Memory B cell (primary cell): ENCODE measurements around the gene BPIFB4.
"Not testable (repeated sequence)": the region's sequence is repeated elsewhere in the genome, so short reads cannot be mapped to it uniquely, and the experiment has no call there.

ENCODE experiments used
- ATAC-seq: fragments of 150-1000 bp; cut with Tn5 transposase; 2 replicates; pipeline ENCODE4 v1.10.0; 2021; ENCODE audit warnings: low read depth, mild to moderate bottlenecking, moderate library complexity
- DNase-seq, 2 donors: peaks; one replicate each; pipeline ENCODE4 v3.0.0; 2022; ENCODE audit warnings: low spot score in 2 of 2
- H3K27ac Mint-ChIP-seq: one replicate; pipeline ENCODE4 v1.8.0; 2022; ENCODE audit warnings: mild to moderate bottlenecking, moderate library complexity, mixed read lengths
- H3K27me3 Mint-ChIP-seq: one replicate; pipeline ENCODE4 v1.8.0; 2022; ENCODE audit warnings: mixed read lengths
- H3K36me3 Mint-ChIP-seq: one replicate; pipeline ENCODE4 v1.8.0; 2022; ENCODE audit warnings: mild to moderate bottlenecking, mixed read lengths
- H3K4me1 Mint-ChIP-seq: one replicate; pipeline ENCODE4 v1.8.0; 2022; ENCODE audit warnings: mixed read lengths
- H3K4me3 Mint-ChIP-seq: one replicate; pipeline ENCODE4 v1.8.0; 2022; ENCODE audit warnings: mild to moderate bottlenecking, moderate library complexity, mixed read lengths
- H3K9me3 Mint-ChIP-seq: one replicate; pipeline ENCODE4 v1.8.0; 2022; ENCODE audit warnings: mixed read lengths

The BPIFB4 gene

DNA sequence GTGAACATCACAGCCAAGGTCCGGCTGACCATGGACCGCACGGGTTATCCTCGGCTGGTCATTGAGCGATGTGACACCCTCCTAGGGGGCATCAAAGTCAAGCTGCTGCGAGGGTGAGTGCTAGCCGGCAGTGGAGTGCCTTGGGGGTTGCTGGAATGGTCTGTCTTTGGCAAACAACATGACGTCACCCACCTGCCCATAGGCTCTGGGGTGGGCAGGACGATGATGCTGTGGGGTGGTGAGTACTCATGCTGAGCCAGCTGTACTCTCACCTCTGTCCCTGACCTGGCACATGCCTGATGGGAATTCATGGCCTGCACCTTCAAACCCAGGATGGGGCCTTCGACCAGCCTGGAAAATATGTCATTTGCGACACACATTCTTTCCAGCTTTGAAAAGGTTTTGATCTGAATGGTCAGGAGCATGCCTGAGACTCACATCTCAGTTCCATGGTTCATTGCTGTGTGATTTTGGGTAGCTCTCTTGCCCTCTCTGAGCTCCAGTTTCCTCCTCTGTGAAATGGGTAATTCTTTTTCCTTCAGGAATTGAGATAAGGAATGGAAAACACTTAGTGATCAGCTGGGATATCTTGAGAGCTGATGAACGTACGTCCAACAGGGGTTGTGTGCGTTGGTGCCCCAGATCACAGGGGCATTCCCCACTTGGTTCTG, 6.7 kb downstream of the BPIFB4 start:
- Mint-ChIP-seq H3K36me3 (no peaks in the 10 kb centered on the region), H3K4me3 (no peak overlapping the region), H3K27me3 (peaks cover 3% of the 10 kb centered on the region), H3K4me1 (no peaks in the 10 kb centered on the region), H3K9me3 (no peaks in the 10 kb centered on the region), H3K27ac (no peak overlapping the region)
- no peak for DNase-seq
- no peak for ATAC-seq

DNA sequence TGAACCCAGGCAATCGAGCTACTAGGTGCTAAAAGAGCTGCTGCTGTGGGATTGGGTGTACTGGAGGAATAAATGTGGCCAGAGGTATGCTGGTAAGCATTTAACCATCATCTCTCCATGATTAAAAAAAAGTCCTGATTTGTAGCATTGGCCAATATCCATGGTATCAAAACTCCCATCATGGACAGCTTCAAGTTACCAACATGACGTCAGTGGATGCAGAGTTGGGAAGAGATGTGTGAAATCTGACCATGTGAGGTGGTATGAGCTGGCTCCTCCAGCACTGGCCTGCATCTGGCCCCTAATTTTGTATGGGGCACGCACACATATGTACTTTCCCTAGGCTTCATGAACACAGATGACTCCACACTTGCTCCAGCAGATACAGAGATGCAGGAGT, 11.7 kb downstream of the BPIFB4 start:
- peaks cover 6% of the 10 kb centered on the region for H3K27me3 Mint-ChIP-seq
- DNase-seq (no peak), ATAC-seq (no peak)
- no peak overlapping the region for H3K4me3 Mint-ChIP-seq
- H3K27ac Mint-ChIP-seq, result no peak overlapping the region
- peaks cover 2% of the 10 kb centered on the region for H3K4me1 Mint-ChIP-seq
- no peaks in the 10 kb centered on the region for H3K36me3 Mint-ChIP-seq
- H3K9me3 Mint-ChIP-seq, result peaks cover 4% of the 10 kb centered on the region

DNA sequence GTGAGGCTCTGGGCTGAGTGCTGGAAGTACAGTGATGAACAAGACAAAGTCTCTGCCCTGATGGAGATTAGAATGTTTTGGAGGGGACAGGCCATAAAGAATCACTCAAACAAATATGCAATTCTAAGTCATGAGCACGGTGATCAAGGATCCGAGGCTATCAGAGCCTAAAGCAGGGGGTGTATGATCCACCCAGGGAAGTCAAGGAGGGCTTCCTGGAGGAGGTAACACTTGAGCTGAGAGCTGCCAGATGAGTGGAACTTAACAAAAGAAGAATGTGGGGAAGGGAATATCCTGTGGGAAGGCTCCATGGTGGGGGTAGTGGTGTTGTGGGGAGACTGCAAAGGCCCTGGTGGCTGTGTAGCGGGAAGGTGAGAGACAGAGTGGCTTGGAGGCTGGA, 12.2 kb downstream of the BPIFB4 start:
- H3K9me3 Mint-ChIP-seq, result peaks cover 4% of the 10 kb centered on the region
- H3K36me3 Mint-ChIP-seq, result no peaks in the 10 kb centered on the region
- H3K4me1 Mint-ChIP-seq, result peaks cover 2% of the 10 kb centered on the region
- peaks cover 6% of the 10 kb centered on the region for H3K27me3 Mint-ChIP-seq
- ATAC-seq, result no peak
- no peak overlapping the region for H3K4me3 Mint-ChIP-seq
- H3K27ac Mint-ChIP-seq, result no peak overlapping the region
- no peak for DNase-seq

DNA sequence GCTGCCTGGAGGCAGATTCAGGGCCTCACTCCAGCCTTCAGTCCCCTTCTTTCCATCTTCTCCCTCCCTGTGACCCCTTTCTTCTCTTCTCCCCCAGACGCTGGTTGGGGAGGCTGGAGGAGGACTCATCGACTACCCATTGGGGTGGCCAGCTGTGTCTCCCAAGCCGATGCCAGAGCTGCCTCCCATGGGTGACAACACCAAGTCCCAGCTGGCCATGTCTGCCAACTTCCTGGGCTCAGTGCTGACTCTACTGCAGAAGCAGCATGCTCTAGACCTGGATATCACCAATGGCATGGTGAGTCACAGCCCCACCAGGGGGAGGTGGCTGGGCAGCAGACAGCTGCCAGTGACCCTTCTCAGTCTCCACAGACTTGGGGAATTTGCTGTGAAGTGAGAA, 12.9 kb downstream of the BPIFB4 start:
- Mint-ChIP-seq H3K27ac (no peak overlapping the region), H3K4me1 (peaks cover 2% of the 10 kb centered on the region), H3K9me3 (peaks cover 4% of the 10 kb centered on the region), H3K4me3 (no peak overlapping the region), H3K36me3 (no peaks in the 10 kb centered on the region), H3K27me3 (peaks cover 6% of the 10 kb centered on the region)
- ATAC-seq (no peak), DNase-seq (no peak)

DNA sequence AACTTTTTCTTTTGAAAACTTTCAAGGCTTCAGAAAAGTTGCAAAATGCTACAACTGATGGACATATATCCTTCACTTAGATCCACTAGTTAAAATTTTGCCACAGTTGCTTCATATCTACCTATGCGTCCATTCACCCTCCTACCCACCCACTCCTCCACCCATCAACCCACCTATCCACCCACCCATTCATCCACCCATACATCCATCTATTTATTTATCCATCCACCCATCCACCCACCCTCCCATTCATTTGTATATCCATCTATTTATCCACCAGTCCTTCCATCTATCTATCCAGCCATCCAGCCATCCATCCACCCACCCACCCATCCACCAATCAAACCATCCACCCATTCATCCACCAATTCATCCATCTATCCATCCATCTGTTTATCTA, 13.6 kb downstream of the BPIFB4 start:
- Mint-ChIP-seq H3K27ac (no peak overlapping the region), H3K9me3 (peaks cover 4% of the 10 kb centered on the region), H3K36me3 (no peaks in the 10 kb centered on the region), H3K27me3 (peaks cover 6% of the 10 kb centered on the region), H3K4me3 (no peak overlapping the region), H3K4me1 (peaks cover 2% of the 10 kb centered on the region)
- DNase-seq (no peak), ATAC-seq (no peak)

DNA sequence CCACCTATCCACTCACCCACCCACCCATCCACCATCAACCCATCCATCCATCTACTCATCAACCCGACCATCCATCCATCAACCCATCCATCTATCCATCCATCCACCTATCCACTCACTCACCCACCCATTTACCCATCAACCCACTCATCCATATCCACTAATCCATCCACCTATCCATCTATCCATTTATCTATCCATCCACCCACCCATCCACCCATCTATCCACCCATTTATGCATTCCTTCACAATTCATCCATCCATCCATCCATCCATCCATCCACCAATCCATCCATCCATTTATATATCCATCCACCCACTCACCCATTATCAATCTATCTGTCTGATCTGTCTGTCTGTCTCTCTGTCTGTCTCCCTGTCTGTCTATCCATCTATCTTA, 14.1 kb downstream of the BPIFB4 start:
- Mint-ChIP-seq H3K4me3 (no peak overlapping the region), H3K36me3 (no peaks in the 10 kb centered on the region), H3K27ac (no peak overlapping the region), H3K4me1 (peaks cover 2% of the 10 kb centered on the region), H3K27me3 (peaks cover 6% of the 10 kb centered on the region), H3K9me3 (peaks cover 4% of the 10 kb centered on the region)
- DNase-seq (no peak), ATAC-seq (no peak)

DNA sequence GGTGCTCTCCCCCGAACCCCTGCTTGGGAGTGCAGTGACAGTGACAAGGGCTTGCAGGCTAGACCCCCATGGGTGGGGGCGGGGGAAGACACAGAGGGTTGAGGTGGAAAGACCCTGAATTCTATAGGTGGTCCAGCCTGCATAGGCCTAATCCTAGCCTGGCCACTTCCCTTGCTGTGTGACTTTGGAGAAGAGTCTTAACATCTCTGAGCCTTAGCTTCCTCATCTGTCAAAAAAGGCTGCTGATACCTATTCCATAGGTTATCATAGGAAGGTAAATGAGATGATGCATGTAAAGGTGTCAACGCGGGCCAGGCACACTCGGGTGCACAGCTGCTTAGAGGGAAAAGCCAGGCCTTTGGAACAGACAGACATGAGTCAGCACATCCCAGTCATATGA, 15.8 kb downstream of the BPIFB4 start:
- H3K4me3 Mint-ChIP-seq, result no peak overlapping the region
- H3K27ac Mint-ChIP-seq, result no peak overlapping the region
- H3K9me3 Mint-ChIP-seq, result peaks cover 4% of the 10 kb centered on the region
- H3K4me1 Mint-ChIP-seq, result peaks cover 2% of the 10 kb centered on the region
- ATAC-seq, result no peak
- H3K36me3 Mint-ChIP-seq, result peaks cover 2% of the 10 kb centered on the region
- H3K27me3 Mint-ChIP-seq, result peaks cover 9% of the 10 kb centered on the region
- no peak for DNase-seq

DNA sequence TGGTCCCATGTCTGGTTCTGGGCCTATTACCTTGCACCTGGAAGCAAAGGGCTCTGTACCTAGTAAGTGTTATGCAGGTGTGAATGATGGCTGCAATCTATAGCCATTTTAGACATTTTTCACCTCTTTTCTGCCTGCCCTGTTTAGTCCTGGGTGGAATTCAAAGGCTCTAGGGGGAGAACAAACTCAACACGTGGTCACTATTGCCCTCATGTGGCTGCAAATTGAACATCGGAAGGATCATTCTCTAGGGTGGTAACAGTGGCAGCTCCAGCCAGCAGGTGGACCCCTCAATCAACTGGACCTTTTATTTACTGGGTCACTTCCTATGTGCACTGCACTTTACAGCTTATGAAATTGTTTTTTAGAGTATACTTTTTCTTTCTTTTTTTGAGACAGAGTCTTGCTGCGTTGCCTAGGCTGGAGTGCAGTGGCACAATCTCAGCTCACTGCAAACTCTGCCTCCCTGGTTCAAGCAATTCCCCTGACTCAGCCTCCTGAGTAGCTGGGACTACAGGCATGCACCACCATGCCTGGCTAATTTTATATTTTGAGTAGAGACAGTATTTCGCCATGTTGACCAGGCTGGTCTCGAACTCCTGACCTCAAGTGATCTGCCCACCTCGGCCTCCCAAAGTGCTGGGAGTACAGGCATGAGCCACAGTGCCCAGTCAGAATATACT, 16.6 kb downstream of the BPIFB4 start:
- not testable (repeated sequence) for H3K9me3 Mint-ChIP-seq, H3K4me3 Mint-ChIP-seq, H3K36me3 Mint-ChIP-seq, H3K27me3 Mint-ChIP-seq, H3K4me1 Mint-ChIP-seq
- ATAC-seq (peak; percentile 67), DNase-seq (peak; percentile 29 to 36)
- peak overlapping the region; percentile 10 for H3K27ac Mint-ChIP-seq

DNA sequence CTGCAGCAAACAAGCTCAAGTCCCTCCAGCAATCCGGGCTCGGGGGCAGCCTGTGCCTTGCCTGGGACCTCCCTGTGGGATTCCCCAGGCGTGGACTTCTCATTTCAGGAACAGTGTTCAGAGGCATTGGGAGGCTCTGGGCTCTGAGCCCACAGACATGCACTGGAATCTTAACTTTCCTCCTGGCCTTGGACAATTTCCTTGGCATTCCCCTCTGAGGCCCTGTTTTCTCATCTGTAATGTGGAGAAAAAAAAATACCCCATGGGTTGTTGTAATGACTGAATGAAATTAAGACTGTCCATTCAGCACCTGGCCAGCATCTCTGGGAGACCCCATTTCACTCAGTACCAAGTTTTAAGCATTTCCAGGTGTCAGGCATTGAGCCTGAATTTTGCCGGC, 17.6 kb downstream of the BPIFB4 start:
- no peak for DNase-seq
- peaks cover 11% of the 10 kb centered on the region for H3K27me3 Mint-ChIP-seq
- peaks cover 4% of the 10 kb centered on the region for H3K9me3 Mint-ChIP-seq
- peaks cover 2% of the 10 kb centered on the region for H3K36me3 Mint-ChIP-seq
- H3K4me3 Mint-ChIP-seq, result no peak overlapping the region
- no peak overlapping the region for H3K27ac Mint-ChIP-seq
- peaks cover 2% of the 10 kb centered on the region for H3K4me1 Mint-ChIP-seq
- no peak for ATAC-seq

DNA sequence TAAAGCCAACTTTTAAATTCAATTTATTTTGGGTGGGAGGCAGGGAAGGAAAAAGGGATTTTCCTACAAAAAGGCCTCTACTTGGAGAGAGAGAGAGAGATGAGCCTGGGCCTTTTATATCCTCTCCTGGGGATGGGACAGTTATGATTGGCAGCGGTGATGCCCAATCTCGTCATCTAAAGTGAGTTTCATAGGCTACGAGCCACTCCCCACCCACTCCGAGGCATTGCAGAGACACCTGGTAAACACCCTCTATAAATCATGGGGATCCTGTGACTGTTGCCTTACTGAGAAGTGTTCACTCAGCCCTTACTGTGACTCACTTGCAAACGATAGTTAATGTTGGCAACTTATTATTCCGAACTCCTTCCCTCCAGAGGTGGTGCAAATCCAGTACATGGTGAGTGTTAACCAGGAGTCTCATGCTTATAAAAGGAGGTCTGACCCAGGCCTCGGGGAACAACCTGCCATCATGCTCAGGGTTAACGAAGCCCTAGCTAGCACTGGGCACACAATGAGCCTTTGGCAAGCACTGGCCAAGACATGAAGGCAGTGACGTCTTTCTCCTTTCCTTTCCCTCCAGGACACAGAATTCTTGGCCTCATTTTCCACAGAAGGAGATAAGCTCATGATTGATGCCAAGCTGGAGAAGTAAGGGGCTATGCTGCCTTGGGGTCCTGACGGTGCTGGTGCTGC, 20.5 kb downstream of the BPIFB4 start:
- peaks cover 9% of the 10 kb centered on the region for H3K27me3 Mint-ChIP-seq
- DNase-seq, result no peak
- H3K4me3 Mint-ChIP-seq, result no peak overlapping the region
- no peak for ATAC-seq
- H3K4me1 Mint-ChIP-seq, result peaks cover 2% of the 10 kb centered on the region
- H3K27ac Mint-ChIP-seq, result no peak overlapping the region
- H3K36me3 Mint-ChIP-seq, result peaks cover 2% of the 10 kb centered on the region
- H3K9me3 Mint-ChIP-seq, result no peaks in the 10 kb centered on the region

DNA sequence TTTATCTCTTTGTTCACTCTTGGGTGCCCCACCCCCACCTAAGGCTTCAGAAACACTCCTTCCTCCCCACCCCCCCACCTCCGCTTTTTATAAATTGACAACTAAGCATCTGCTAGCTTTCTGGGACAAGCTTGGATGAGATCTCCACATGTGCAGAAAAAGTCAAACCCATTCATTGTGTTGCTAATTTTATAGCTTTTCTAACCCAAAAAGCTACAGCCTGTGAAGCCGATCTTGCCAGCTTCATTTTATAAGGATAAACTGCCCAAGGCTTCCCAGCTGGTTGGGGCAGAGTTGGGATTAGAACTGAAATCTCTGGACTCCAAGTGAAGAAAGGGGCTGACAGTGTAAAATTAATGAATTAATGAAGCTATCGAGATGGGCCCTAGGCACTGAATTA, 24.1 kb downstream of the BPIFB4 start:
- Mint-ChIP-seq H3K9me3 (no peaks in the 10 kb centered on the region), H3K27me3 (peaks cover 9% of the 10 kb centered on the region), H3K4me1 (no peaks in the 10 kb centered on the region), H3K36me3 (peaks cover 2% of the 10 kb centered on the region), H3K4me3 (no peak overlapping the region), H3K27ac (no peak overlapping the region)
- ATAC-seq (no peak), DNase-seq (no peak)

DNA sequence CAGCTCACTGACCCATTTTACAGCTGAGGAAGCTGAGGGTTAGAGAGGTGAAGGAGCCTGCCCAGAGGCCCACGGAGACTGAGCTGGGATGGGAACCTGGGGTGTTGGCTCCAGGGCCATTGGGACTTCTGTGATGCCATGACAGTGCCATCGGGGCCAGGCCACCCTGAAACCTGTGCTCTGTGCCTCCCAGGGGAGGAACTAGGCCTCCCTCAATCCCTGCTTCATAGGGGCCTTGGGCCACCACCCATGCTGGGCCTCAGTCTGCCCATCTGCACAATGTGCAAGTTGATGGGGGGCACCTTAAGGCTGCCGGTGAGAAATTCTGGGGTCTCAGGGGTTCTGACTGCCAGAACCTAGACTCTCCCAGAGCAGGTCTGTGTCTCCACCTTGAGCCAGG, 24.9 kb downstream of the BPIFB4 start:
- Mint-ChIP-seq H3K27me3 (peaks cover 9% of the 10 kb centered on the region), H3K9me3 (no peaks in the 10 kb centered on the region), H3K4me1 (no peaks in the 10 kb centered on the region), H3K4me3 (no peak overlapping the region), H3K36me3 (peaks cover 2% of the 10 kb centered on the region), H3K27ac (no peak overlapping the region)
- ATAC-seq (no peak), DNase-seq (no peak)

DNA sequence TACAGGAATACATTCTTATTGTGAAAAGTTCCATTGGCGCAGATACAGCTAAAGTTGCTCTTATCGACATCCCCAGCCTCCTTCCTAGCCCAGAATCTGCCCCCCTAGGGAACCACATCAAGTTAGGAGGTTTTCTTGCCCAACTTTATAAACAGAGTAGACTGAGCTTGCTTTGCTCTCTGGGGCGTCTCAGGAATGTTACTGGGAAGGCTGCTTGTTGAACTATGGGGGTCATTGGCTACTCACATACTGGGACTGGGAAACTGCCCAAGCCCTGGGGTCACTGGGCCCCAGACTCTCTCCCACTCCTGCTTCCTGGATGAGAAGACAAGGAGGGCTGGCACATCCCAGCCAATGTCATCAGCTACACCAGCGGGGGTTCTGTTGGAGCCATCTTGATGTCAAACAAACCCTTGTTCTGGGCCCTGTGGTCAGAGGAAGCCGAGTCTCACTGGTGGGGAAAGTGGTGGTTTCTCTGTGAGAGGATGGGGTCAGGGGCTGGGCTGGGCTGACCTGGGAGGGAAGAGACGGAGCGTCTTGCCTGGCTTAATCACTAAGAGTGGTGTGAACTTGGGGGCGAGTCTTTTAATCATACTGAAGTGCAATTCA, 26.0 kb downstream of the BPIFB4 start:
- peaks cover 6% of the 10 kb centered on the region for H3K27me3 Mint-ChIP-seq
- H3K27ac Mint-ChIP-seq, result no peak overlapping the region
- no peaks in the 10 kb centered on the region for H3K36me3 Mint-ChIP-seq
- ATAC-seq, result no peak
- no peaks in the 10 kb centered on the region for H3K4me1 Mint-ChIP-seq
- no peaks in the 10 kb centered on the region for H3K9me3 Mint-ChIP-seq
- H3K4me3 Mint-ChIP-seq, result no peak overlapping the region
- DNase-seq, result no peak

DNA sequence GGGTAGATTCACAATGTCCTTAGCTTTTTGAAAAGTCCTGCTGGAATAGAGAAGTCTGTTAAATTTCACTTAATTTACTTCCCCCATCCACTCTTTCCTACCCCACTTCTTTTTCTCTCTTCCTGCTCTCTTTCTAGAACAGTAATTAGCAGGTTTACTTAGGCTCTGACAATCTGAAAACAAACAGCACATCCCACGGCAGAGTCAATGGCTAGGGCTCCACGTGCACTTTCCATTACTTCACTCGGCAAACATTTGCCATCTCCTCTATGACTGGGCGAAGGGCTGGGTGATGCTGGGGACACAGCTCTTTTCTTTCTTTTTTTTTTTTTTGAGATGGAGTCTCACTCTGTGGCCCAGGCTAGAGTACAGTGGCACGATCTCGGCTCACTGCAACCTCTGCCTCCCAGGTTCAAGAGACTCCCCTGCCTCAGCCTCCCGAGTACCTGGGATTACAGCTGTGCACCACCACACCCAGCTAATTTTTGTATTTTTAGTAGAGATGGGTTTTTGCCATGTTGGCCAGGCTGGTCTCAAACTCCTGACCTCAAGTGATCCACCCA, 26.7 kb downstream of the BPIFB4 start:
- ATAC-seq, H3K4me3 Mint-ChIP-seq, H3K27me3 Mint-ChIP-seq, H3K9me3 Mint-ChIP-seq, H3K36me3 Mint-ChIP-seq, DNase-seq, H3K27ac Mint-ChIP-seq, H3K4me1 Mint-ChIP-seq: not testable (repeated sequence)
